ENCODE measurements around the gene FNIP1. TPM values are rescaled to one million over a fixed set of nuclear protein-coding genes. Genes with fewer than 3 reads are reported as not detected.

The FNIP1 gene
- polyA plus RNA-seq, 1 donor from 2014 or later, result 18.1 TPM

GRCh38 chr5:131754363-131754762 lies 42.5 kb downstream of the FNIP1 start:
- H4K20me1 ChIP-seq (ENCODE audit: insufficient read depth), result no peaks in the 10 kb centered on the region
- no peak overlapping the region for H3K9ac ChIP-seq (ENCODE audit: low read length)
- peaks cover 1% of the 10 kb centered on the region for H3K79me2 ChIP-seq (replicated peaks; ENCODE audit: insufficient read depth, low read length)
- H3F3A ChIP-seq (ENCODE audit: insufficient read depth, low read length, poor library complexity, severe bottlenecking), result no peaks in the 10 kb centered on the region
- no peak overlapping the region for H3K4me2 ChIP-seq (ENCODE audit: low read length)
- no peak overlapping the region for H3K27ac ChIP-seq (ENCODE audit: low read length)
- H3K4me3 ChIP-seq (ENCODE audit: low read length), result no peak overlapping the region
- no peak overlapping the region for H2AFZ ChIP-seq (ENCODE audit: low read depth, low read length)
- H3K36me3 ChIP-seq (ENCODE audit: insufficient read depth, low read length), result no peaks in the 10 kb centered on the region
- H3K9me2 ChIP-seq (ENCODE audit: insufficient read depth, low read length), result no peaks in the 10 kb centered on the region
- H3K27me3 ChIP-seq (ENCODE audit: insufficient read depth, low read depth, low read length), result no peaks in the 10 kb centered on the region
- TF ChIP-seq SMC3 (conservative IDR thresholded peaks at IDR 0.05; ENCODE audit: poor library complexity) (no peak), RAD21 (conservative IDR thresholded peaks at IDR 0.05) (no peak), MXI1 (conservative IDR thresholded peaks at IDR 0.05; ENCODE audit: poor library complexity, severe bottlenecking) (no peak), REST (IDR thresholded peaks at IDR 0.05; ENCODE audit: borderline replicate concordance) (no peak), TAF1 (IDR thresholded peaks at IDR 0.05; ENCODE audit: low read depth) (no peak), POLR2AphosphoS5 (IDR thresholded peaks at IDR 0.05) (no peak), EZH2 (IDR thresholded peaks at IDR 0.05; ENCODE audit: borderline replicate concordance, insufficient read depth, low read length, poor library complexity, severe bottlenecking) (no peak), EP300 (conservative IDR thresholded peaks at IDR 0.05; ENCODE audit: poor library complexity, severe bottlenecking) (no peak), CTCF (IDR thresholded peaks at IDR 0.05; ENCODE audit: poor library complexity, severe bottlenecking) (no peak)
- no peaks in the 10 kb centered on the region for H3K9me3 ChIP-seq (ENCODE audit: low read length)

GRCh38 chr5:131751506-131751905 lies 45.3 kb downstream of the FNIP1 start:
- H3K9me3 ChIP-seq (ENCODE audit: low read length), result no peaks in the 10 kb centered on the region
- no peak overlapping the region for H3K4me2 ChIP-seq (ENCODE audit: low read length)
- H4K20me1 ChIP-seq (ENCODE audit: insufficient read depth), result no peaks in the 10 kb centered on the region
- no peak for TF ChIP-seq TAF1 (IDR thresholded peaks at IDR 0.05; ENCODE audit: low read depth)
- TF ChIP-seq EZH2 (IDR thresholded peaks at IDR 0.05; ENCODE audit: borderline replicate concordance, insufficient read depth, low read length, poor library complexity, severe bottlenecking), result no peak
- no peak for TF ChIP-seq SMC3 (conservative IDR thresholded peaks at IDR 0.05; ENCODE audit: poor library complexity)
- TF ChIP-seq REST (IDR thresholded peaks at IDR 0.05; ENCODE audit: borderline replicate concordance), result no peak
- no peak for TF ChIP-seq RAD21 (conservative IDR thresholded peaks at IDR 0.05)
- TF ChIP-seq POLR2AphosphoS5 (IDR thresholded peaks at IDR 0.05), result no peak
- TF ChIP-seq EP300 (conservative IDR thresholded peaks at IDR 0.05; ENCODE audit: poor library complexity, severe bottlenecking), result no peak
- no peak for TF ChIP-seq CTCF (IDR thresholded peaks at IDR 0.05; ENCODE audit: poor library complexity, severe bottlenecking)
- no peak for TF ChIP-seq MXI1 (conservative IDR thresholded peaks at IDR 0.05; ENCODE audit: poor library complexity, severe bottlenecking)
- no peak overlapping the region for H3K4me3 ChIP-seq (ENCODE audit: low read length)
- H3K9ac ChIP-seq (ENCODE audit: low read length), result no peak overlapping the region
- no peaks in the 10 kb centered on the region for H3K27me3 ChIP-seq (ENCODE audit: insufficient read depth, low read depth, low read length)
- no peaks in the 10 kb centered on the region for H3K79me2 ChIP-seq (replicated peaks; ENCODE audit: insufficient read depth, low read length)
- H3K27ac ChIP-seq (ENCODE audit: low read length), result no peak overlapping the region
- H3K9me2 ChIP-seq (ENCODE audit: insufficient read depth, low read length), result no peaks in the 10 kb centered on the region
- no peaks in the 10 kb centered on the region for H3F3A ChIP-seq (ENCODE audit: insufficient read depth, low read length, poor library complexity, severe bottlenecking)
- H2AFZ ChIP-seq (ENCODE audit: low read depth, low read length), result no peak overlapping the region
- H3K36me3 ChIP-seq (ENCODE audit: insufficient read depth, low read length), result no peaks in the 10 kb centered on the region

Data from neural cell (in vitro differentiated cells).